Activated naive CD4-positive, alpha-beta T cell treated with anti-CD3 and anti-CD28 coated beads, Interleukin-2, amount 50 U/mL, for 72 hours (primary cell): ENCODE measurements around the gene BCL2L11. TPM values are rescaled to one million over a fixed set of nuclear protein-coding genes. Genes with fewer than 3 reads are reported as not detected.

Source experiments
- ATAC-seq, 2 donors: fragments of 150-1000 bp; cut with Tn5 transposase; 2 replicates each; pipeline ENCODE4 v1.10.0; 2021; ENCODE audit warnings: mild to moderate bottlenecking in 2 of 2, moderate library complexity in 2 of 2
- DNase-seq, 2 donors: peaks; one replicate each; pipeline ENCODE4 v3.0.0; 2021 to 2022; ENCODE audit warnings: low spot score in 2 of 2
- H3K27ac Mint-ChIP-seq, 2 donors: one replicate each; pipeline ENCODE4 v1.8.0; 2022; ENCODE audit warnings: mild to moderate bottlenecking in 2 of 2, mixed read lengths in 2 of 2
- H3K36me3 Mint-ChIP-seq, 2 donors: one replicate each; pipeline ENCODE4 v1.8.0; 2022; ENCODE audit warnings: mixed read lengths in 2 of 2
- H3K9me3 Mint-ChIP-seq, 2 donors: one replicate each; pipeline ENCODE4 v1.8.0; 2022; ENCODE audit warnings: mixed read lengths in 2 of 2
- total RNA-seq, 2 donors: library from RNA; stranded (reverse); gene quantifications; one replicate each; pipeline ENCODE4 v1.2.3, GENCODE V29; 2022

BCL2L11 gene
- total RNA-seq, 2 donors from 2014 or later: 11.0 to 40.2 TPM

DNA sequence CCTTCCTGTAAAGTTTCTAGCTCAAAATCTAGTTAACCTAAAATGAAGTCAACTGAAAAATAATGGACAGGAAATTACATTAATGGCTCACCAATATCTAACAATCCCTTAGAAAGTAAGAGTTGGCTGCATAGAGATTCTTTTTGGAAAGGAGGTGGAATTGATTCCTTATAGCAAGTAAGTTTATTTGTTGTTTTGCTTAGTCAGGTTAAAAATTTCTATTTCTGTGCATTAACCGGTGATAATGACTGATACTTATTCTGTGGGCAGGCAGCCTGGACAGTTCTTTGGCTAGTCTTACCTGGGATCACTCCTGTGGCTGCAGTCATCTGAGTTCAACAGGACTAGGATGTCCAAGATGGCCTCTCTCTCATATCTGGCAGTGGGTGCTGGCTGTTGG lies 6.9 kb upstream of the BCL2L11 start:
- Mint-ChIP-seq H3K9me3 (no peaks in the 10 kb centered on the region), H3K36me3 (no peaks in the 10 kb centered on the region), H3K27ac (no peak overlapping the region)
- ATAC-seq: no peak
- no peak for DNase-seq

DNA sequence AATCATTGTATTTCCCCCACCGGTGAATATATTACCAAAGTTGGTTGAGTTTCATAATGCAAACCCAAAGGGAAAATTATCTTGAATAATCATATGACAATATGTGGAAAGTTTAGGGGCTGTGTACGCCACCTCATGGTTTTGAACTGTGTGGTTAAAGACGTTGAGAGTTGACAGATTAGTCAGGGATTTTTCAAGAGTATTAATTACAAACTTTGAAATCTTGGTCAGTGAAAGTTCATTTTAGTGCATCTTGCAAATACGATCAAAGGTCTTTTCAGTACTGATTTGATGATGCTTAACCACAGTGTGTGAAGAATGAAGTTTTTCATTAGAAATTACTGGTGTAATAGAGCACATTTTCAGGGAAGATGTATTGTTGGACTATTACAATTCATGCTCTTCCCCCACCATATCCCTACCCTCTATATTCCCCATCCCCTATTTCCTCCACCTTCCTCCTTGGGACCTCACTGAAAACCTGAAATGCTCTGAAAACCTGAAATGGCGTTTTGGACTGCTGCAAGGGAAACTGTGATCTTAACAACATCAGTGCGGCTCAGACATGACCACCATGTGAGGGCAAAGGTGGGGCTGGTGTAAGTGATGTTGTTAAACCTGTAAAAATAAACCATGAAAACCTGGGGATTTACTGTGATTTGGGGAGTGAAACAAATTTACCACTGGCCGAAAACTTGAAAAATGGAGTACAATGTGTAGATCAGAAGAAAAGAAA lies 4.5 kb upstream of the BCL2L11 start:
- DNase-seq (peak in 1 of 2 donors; percentile 33), ATAC-seq (peak; percentile 36 to 50)
- Mint-ChIP-seq H3K9me3 (no peaks in the 10 kb centered on the region), H3K27ac (peak overlapping the region; percentile 1 to 81), H3K36me3 (peaks cover 0 to 4% of the 10 kb centered on the region in 2 donors)

DNA sequence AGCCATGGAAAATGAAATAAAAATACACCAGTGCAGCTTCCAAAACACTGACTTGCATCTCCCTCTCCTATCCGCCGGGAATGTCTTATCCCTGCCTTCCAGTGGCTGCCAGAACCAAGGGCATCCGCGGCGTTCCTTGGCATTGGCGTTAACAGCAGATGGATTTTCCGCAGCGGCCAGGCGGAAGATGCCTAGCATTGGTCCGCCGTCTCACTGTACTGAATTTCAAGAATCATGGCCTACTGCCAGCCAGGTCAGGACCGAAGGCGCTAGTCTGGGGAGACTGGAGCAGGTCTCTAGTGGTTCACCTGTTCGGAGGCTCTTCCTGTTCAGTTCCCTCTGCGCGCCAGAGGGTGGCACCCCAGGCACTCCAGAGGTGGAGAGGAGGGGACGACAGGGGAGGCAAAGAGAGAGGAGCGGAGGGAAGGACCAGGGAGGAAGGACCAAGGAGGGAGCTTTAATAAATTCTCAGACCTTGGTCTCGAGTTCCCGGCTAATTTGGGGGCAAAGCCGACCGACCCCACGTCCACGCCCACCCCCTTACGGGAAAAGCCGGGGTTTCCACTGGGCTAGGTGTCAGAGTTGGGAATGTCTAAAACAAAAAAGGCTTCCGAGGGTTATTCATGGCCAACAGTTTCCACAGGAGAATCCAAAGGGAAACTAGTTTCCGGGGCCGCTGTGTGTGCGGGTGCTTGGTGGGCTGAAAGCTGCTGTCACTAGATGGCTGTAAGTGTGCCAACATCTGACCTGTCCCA lies 3.7 kb upstream of the BCL2L11 start:
- DNase-seq (peak; percentile 69 to 71), ATAC-seq (peak; percentile 33 to 45)
- Mint-ChIP-seq H3K9me3 (no peaks in the 10 kb centered on the region), H3K27ac (peak overlapping the region; percentile 41 to 81), H3K36me3 (peaks cover 0 to 12% of the 10 kb centered on the region in 2 donors)

DNA sequence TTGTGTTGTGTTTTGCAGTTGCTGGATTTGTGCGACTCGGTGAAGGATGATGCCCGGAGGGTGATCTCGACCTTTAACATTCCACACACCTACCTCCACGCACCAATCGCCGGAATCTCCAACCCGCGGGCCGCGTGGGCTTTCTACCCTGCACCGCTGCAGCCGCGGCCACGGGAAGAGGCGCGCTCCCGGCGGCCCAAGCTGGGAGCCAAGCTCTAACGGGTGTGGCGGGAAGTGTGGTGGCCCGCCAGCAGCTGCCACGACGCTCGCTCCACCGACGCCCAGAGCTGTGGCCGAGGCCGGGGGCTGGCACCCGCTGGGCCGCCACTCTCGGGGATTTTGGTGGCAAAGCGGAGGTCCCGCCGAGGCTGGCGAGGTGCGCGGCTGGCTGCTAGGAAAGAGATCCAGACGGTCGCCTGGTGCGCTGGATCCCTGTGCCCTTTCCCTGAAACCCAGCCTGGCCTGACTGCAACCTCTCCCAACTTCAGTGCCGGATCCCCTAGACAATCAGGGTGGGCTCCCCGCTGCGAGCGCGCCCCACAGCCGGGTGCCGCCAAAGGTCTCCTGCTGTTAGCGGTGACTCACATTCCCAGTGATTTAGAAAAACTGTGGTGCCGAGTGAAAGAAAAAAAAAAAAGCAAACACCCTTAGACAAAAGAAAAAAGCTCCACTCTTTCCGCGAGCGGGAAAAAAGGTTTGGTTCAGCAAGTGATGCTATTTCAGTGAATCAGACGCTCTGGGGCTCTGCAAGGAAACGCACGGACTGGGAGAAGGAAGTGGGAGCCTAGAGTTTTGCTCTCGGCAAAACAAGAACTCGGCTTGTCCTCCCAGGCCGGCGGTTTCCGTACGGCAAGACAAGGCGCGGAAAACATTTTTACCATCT lies 2.9 kb upstream of the BCL2L11 start:
- peak overlapping the region; percentile 44 to 81 for H3K27ac Mint-ChIP-seq
- DNase-seq: peak; percentile 33 to 64
- H3K36me3 Mint-ChIP-seq: peaks cover 0 to 16% of the 10 kb centered on the region in 2 donors
- no peaks in the 10 kb centered on the region for H3K9me3 Mint-ChIP-seq
- ATAC-seq: peak; percentile 1 to 6

GRCh38 chr2:111118481-111118980 lies 2.2 kb upstream of the BCL2L11 start:
- Mint-ChIP-seq H3K36me3 (peaks cover 0 to 21% of the 10 kb centered on the region in 2 donors), H3K9me3 (no peaks in the 10 kb centered on the region), H3K27ac (peak overlapping the region; percentile 44 to 81)
- no peak for ATAC-seq
- no peak for DNase-seq

GRCh38 chr2:111118981-111119821 lies 1.5 kb upstream of the BCL2L11 start:
- ATAC-seq (no peak), DNase-seq (peak; percentile 41 to 57)
- no peaks in the 10 kb centered on the region for H3K9me3 Mint-ChIP-seq
- H3K27ac Mint-ChIP-seq: peak overlapping the region in 1 of 2 donors; percentile 81
- H3K36me3 Mint-ChIP-seq: peaks cover 5 to 26% of the 10 kb centered on the region in 2 donors

DNA sequence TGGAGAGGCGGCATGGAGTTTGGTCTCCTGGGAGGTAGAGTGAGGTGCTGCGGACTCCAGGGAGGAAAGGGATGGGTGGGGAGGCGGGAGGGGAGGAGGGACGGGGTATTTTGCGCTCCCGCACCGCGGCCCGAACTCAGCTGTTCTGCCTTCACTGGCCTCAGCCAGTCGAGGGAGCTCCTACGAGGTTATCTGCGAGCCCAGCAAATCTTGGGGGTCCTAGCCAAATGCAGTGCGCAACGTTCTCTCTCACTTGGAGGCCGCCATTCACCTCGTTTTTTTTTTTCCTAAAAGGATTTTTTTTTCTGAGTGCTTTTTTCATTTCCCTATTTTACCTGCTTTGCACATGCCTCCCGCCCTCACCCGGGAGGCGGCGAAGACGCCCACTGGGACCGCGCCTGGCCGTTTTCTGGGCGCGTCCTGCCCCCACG lies 877 bp upstream of the BCL2L11 start:
- Mint-ChIP-seq H3K9me3 (no peaks in the 10 kb centered on the region), H3K27ac (peak overlapping the region in 1 of 2 donors; percentile 81), H3K36me3 (peaks cover 11 to 30% of the 10 kb centered on the region in 2 donors)
- no peak for ATAC-seq
- DNase-seq: peak in 1 of 2 donors; percentile 27

DNA sequence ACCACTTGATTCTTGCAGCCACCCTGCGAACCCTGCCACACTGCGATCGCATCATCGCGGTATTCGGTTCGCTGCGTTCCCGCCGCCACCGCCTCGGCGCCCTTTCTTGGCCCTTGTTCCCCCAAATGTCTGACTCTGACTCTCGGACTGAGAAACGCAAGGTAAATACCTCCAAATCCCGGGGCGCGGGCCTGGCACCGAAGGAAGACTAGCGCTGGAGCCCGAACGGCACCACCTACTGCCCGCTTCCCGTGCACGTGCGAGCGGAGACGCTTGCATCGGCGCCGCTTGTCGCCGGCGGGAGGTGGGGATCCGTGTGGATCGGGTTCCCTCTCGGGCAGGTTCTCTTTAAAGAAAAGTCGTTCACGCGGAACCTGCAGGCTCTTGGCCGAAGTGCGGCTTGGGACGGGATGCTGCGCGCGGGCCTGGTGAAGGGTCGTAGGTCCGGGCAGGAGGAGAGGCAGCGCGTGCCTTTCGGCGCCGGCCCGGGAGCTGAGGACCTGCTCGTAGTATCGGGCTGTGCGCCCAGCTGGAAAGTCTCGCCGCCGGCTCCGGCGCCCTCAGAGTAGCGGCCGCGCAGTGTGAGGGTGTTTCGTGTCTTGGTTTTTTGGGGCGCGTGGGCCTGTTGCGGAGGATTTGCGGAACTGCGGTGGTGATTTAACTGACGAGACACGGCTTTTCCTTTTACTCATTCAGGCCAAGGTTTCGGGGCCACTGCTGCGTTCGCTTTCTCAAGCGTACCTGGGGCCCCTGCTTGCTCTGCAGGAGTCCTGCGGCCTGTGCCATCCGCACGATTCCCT lies 514 bp downstream of the BCL2L11 start:
- Mint-ChIP-seq H3K36me3 (peaks cover 18 to 44% of the 10 kb centered on the region in 2 donors), H3K9me3 (no peaks in the 10 kb centered on the region), H3K27ac (peak overlapping the region; percentile 9 to 92)
- peak; percentile 7 to 15 for ATAC-seq
- DNase-seq: peak; percentile 55 to 73

GRCh38 chr2:111121828-111122630 lies 1.3 kb downstream of the BCL2L11 start:
- Mint-ChIP-seq H3K9me3 (no peaks in the 10 kb centered on the region), H3K27ac (peak overlapping the region; percentile 84 to 92), H3K36me3 (peaks cover 26 to 52% of the 10 kb centered on the region in 2 donors)
- DNase-seq (peak; percentile 86 to 87), ATAC-seq (peak; percentile 56 to 60)

GRCh38 chr2:111122631-111123421 lies 2.1 kb downstream of the BCL2L11 start:
- Mint-ChIP-seq H3K27ac (peak overlapping the region in 1 of 2 donors; percentile 75), H3K36me3 (peaks cover 28 to 57% of the 10 kb centered on the region in 2 donors), H3K9me3 (no peaks in the 10 kb centered on the region)
- ATAC-seq: peak in 1 of 2 donors; percentile 5
- DNase-seq: peak; percentile 27 to 60

- Mint-ChIP-seq H3K27ac (no peak overlapping the region), H3K36me3 (peaks cover 35 to 64% of the 10 kb centered on the region in 2 donors), H3K9me3 (no peaks in the 10 kb centered on the region)
- no peak for ATAC-seq
- DNase-seq: no peak
These were observed 3.0 kb downstream of the BCL2L11 start for GRCh38 chr2:111123751-111124150.

GRCh38 chr2:111126581-111126980 lies 5.9 kb downstream of the BCL2L11 start:
- Mint-ChIP-seq H3K36me3 (peaks cover 50 to 77% of the 10 kb centered on the region in 2 donors), H3K27ac (no peak overlapping the region), H3K9me3 (no peaks in the 10 kb centered on the region)
- ATAC-seq (no peak), DNase-seq (no peak)

DNA sequence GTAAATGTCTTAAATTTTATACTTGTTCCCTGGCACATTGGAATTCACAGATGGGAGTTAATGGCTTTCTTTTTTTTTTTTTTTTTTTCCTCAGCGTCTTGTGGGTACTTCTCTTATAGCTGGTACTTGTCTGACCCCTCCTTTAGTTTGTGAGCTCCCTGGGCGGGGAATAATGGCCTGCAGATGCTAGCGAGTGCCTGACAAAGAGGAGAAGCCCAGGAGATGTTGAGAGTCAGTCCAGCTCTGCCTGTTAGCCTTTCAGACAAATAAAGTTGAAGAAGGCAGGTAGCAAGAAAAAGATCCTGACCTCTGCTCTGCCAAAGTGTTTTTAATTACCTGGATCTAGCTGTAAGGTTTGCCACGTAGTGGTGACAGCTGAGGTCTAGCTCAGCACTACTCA lies 6.6 kb downstream of the BCL2L11 start:
- peaks cover 56 to 76% of the 10 kb centered on the region in 2 donors for H3K36me3 Mint-ChIP-seq
- H3K9me3 Mint-ChIP-seq: no peaks in the 10 kb centered on the region
- ATAC-seq (no peak), DNase-seq (no peak)
- H3K27ac Mint-ChIP-seq: no peak overlapping the region
